GM12878 (cell line): ENCODE results near the gene FYTTD1. TPM values are rescaled to one million over a fixed set of nuclear protein-coding genes. Genes with fewer than 3 reads are reported as not detected.

Source experiments
- ATAC-seq: fragments of 200-7000 bp; cut with Tn5 transposase; 3 replicates; pipeline ENCODE4 v1.9.1; 2020; ENCODE audit warnings: mild to moderate bottlenecking, moderate library complexity
- BruUV-seq: library from RNA; stranded (reverse); fragments of 400-500 nt; replicated peaks from 2 replicates; lab custom pipeline; 2021; lab: Mats Ljungman, UMichigan
- CTCF ChIA-PET: fragments of 300-600 bp; sonication (Branson Sonifier 250); formaldehyde crosslinking; extraction: SDS; loops from one replicate; lab custom pipeline; 2021; ENCODE audit warnings: inconsistent platforms; lab: Yijun Ruan, JAX
- POLR2A ChIA-PET: fragments of 350-600 bp; formaldehyde crosslinking; extraction: SDS; loops from one replicate; lab custom pipeline; 2021; ENCODE audit warnings: inconsistent platforms; lab: Charles Lee
- RAD21 ChIA-PET: fragments of 300-600 bp; sonication (Branson Sonifier 250); formaldehyde crosslinking; loops from one replicate; lab custom pipeline; 2023; ENCODE audit warnings: antibody characterized with exemption; ENCODE audit not compliant: unreplicated experiment; lab: Charles Lee
- SMC1A ChIA-PET: fragments of 300-600 bp; sonication (Branson Sonifier 250); formaldehyde crosslinking; loops from one replicate; lab custom pipeline; 2023; ENCODE audit not compliant: unreplicated experiment, uncharacterized antibody; lab: Charles Lee
- DNase-seq: peaks from one replicate; pipeline ENCODE4 v3.0.0-alpha.2; 2011; ENCODE audit warnings: low read depth, low spot score
- FAIRE-seq: peaks from 3 replicates; lab custom pipeline; 2011; peaks lifted over from hg19 to GRCh38; lab: Jason Lieb, UNC
- H2AFZ ChIP-seq: 2 replicates; pipeline ENCODE4 v1.6.0; 2011; ENCODE audit warnings: low read depth, low read length, control low read depth; ENCODE audit not compliant: control insufficient read depth
- H3K27ac ChIP-seq: 2 replicates; pipeline ENCODE4 v1.5.1; 2011; ENCODE audit warnings: control low read depth; ENCODE audit not compliant: control insufficient read depth, insufficient read depth
- H3K27me3 ChIP-seq, 2 experiments: replicated peaks in 1 of 2; 2 replicates each; pipeline versions ENCODE4 v1.6.0 to v1.6.1; 2011; ENCODE audit warnings: low read length in 1 of 2; ENCODE audit not compliant: control insufficient read depth in 2 of 2, insufficient read depth in 2 of 2
- H3K36me3 ChIP-seq, 2 experiments: 2 replicates each; pipeline ENCODE4 v1.5.1; 2011; ENCODE audit warnings: low read length in 1 of 2; ENCODE audit not compliant: control insufficient read depth in 2 of 2, insufficient read depth in 2 of 2
- H3K4me1 ChIP-seq: 2 replicates; pipeline ENCODE4 v1.6.1; 2011; ENCODE audit warnings: mild to moderate bottlenecking, low read length, moderate library complexity, mixed read lengths; ENCODE audit not compliant: control insufficient read depth, insufficient read depth
- H3K4me2 ChIP-seq: 2 replicates; pipeline ENCODE4 v1.6.0; 2011; ENCODE audit warnings: control low read depth; ENCODE audit not compliant: control insufficient read depth, insufficient read depth
- H3K4me3 ChIP-seq: fragments of 200-600 bp; sonication (generic); 2 replicates; pipeline ENCODE4 v1.5.1; 2016
- H3K79me2 ChIP-seq: 2 replicates; pipeline ENCODE4 v1.6.0; 2011; ENCODE audit warnings: low read length; ENCODE audit not compliant: control insufficient read depth, insufficient read depth
- H3K9ac ChIP-seq: 2 replicates; pipeline ENCODE4 v1.8.0; 2011; ENCODE audit warnings: low read length, control low read depth, mixed read lengths; ENCODE audit not compliant: control insufficient read depth, insufficient read depth
- H3K9me3 ChIP-seq: replicated peaks from 3 replicates; pipeline ENCODE4 v1.5.1; 2011; ENCODE audit warnings: mild to moderate bottlenecking, low read length; ENCODE audit not compliant: control insufficient read depth, insufficient read depth
- H4K20me1 ChIP-seq: 2 replicates; pipeline ENCODE4 v1.6.0; 2011; ENCODE audit not compliant: control insufficient read depth, insufficient read depth
- CBX5 ChIP-seq: sonication (generic); IDR thresholded peaks from 2 replicates; pipeline ENCODE4 v1.6.1; 2016; ENCODE audit warnings: low read depth, moderate library complexity, mild to moderate bottlenecking, inconsistent platforms
- DPF2 ChIP-seq: fragments of 450-650 bp; IDR thresholded peaks from 2 replicates; pipeline ENCODE4 v1.6.1; 2017; ENCODE audit warnings: mild to moderate bottlenecking
- MEF2B ChIP-seq: fragments of 450-650 bp; IDR thresholded peaks from 2 replicates; pipeline ENCODE4 v1.6.1; 2018; ENCODE audit warnings: mild to moderate bottlenecking, moderate library complexity; ENCODE audit not compliant: partially characterized antibody, poor library complexity, severe bottlenecking
- PAX8 ChIP-seq: fragments of 450-650 bp; IDR thresholded peaks from 2 replicates; pipeline ENCODE4 v1.6.1; 2017; ENCODE audit warnings: mild to moderate bottlenecking, moderate library complexity
- RB1 ChIP-seq: fragments of 450-650 bp; formaldehyde crosslinking; IDR thresholded peaks from 2 replicates; pipeline ENCODE4 v1.6.1; 2017; ENCODE audit warnings: mild to moderate bottlenecking, borderline replicate concordance
- TCF3 ChIP-seq: IDR thresholded peaks from 2 replicates; pipeline ENCODE4 v1.6.1; 2012; ENCODE audit warnings: low read depth, mild to moderate bottlenecking, low read length, borderline replicate concordance; ENCODE audit not compliant: insufficient read depth
- YBX1 ChIP-seq: fragments of 450-650 bp; IDR thresholded peaks from 2 replicates; pipeline ENCODE4 v1.6.1; 2016; ENCODE audit warnings: antibody characterized with exemption
- ZNF274 ChIP-seq: IDR thresholded peaks from one replicate; pipeline ENCODE4 v1.8.0; 2011; ENCODE audit not compliant: insufficient read length, insufficient read depth
- WGBS: methylation state at CpG from one replicate; pipeline ENCODE4 v1.1.6; 2016; ENCODE audit warnings: low lambda C conversion rate; ENCODE audit not compliant: insufficient replicate concordance, insufficient coverage; ENCODE audit errors: missing lambda C conversion rate; 5-methylcytosine and 5-hydroxymethylcytosine counted together
- in situ Hi-C: fragments of 300-500 bp; cut with MboI; formaldehyde crosslinking; loops from 9 replicates; pipeline ENCODE4 v1.14.3; 2018; ENCODE audit warnings: mixed read lengths
- intact Hi-C: fragments of 100-400 bp; cut with micrococcal nuclease; formaldehyde crosslinking; loops from one replicate; pipeline ENCODE4 v1.14.2; 2022; ENCODE audit not compliant: unreplicated experiment
- polyA plus RNA-seq, 11 experiments: library from polyadenylated mRNA; depleted of rRNA in 4 of 11; unstranded in 6 of 11; stranded (reverse) in 5 of 11; fragments of >200 nt; fragmentation: Nextera tagmentation in 4 of 11; fragmentation: Illumina TruSeq in 1 of 11; extraction: Ambion mirVana in 4 of 11; extraction: Trizol in 1 of 11; gene quantifications; 1 replicate in 1 of 11; 2 replicates in 10 of 11; pipeline versions ENCODE4 v1.2.1 to v1.2.3, GENCODE V29; 2011 to 2016; ENCODE audit warnings: inconsistent platforms in 2 of 11, missing spikeins in 2 of 11, low read depth in 1 of 11
- total RNA-seq, 4 experiments: library from RNA; depleted of rRNA in 3 of 4; stranded (reverse); fragments of >200 nt in 3 of 4; fragmentation: Illumina TruSeq in 1 of 4; extraction: Trizol in 1 of 4; gene quantifications; 2 replicates each; pipeline versions ENCODE4 v1.2.1 to v1.2.3, GENCODE V29; 2013 to 2021
- TF ChIP-seq, protein P1 (sequence below): fragments of 150-350 bp; IDR thresholded peaks from 2 replicates; pipeline ENCODE4 v1.6.1; 2014; ENCODE audit warnings: mild to moderate bottlenecking, low read depth, low read length
- TF ChIP-seq, protein P2 (sequence below): IDR thresholded peaks from 2 replicates; pipeline ENCODE4 v1.6.1; 2012; ENCODE audit warnings: low read depth, low read length, improper control_type of control experiment
- TF ChIP-seq, protein P3 (sequence below): fragments of 450-650 bp; formaldehyde crosslinking; IDR thresholded peaks from 2 replicates; pipeline ENCODE4 v1.4.0; 2020; ENCODE audit warnings: mild to moderate bottlenecking, moderate library complexity
- TF ChIP-seq, protein P4 (sequence below): fragments of 450-650 bp; conservative IDR thresholded peaks from 2 replicates; pipeline ENCODE4 v1.6.1; 2017; ENCODE audit warnings: mild to moderate bottlenecking, moderate library complexity

FYTTD1 gene
- total and polyA plus RNA-seq, 10 of the 15 experiments (the other 5 are each of a cell fraction or from before 2014, with no cell fraction given): 25.5 to 101 (median 59.4) TPM

DNA sequence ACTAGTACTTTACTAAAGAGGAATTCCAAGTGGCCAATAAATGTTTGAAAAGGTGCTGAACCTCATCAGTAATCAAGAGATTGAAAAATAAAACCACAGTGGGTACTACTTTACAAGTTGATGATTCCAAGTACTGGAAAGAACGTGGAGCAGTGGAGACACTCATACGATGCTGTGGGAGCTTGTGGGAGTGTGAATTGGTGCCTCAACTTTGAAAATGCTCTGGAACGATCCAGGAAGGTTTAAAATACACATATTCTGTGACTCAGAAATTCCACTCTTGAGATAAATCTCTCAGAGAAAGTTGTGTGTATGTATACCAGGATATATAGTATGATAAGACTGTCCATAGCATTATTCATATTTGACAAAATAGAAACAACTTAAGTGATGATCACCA, 50.7 kb downstream of the FYTTD1 start:
- ChIA-PET CTCF (interaction anchor here (0.8 to 4.8 kb wide), 14 partner anchors 9 to 117 kb away, joined by 3 to 32 read pairs (median 5); partner anchors contain the start of gene LRCH3), POLR2A (interaction anchor here (1.1 to 1.3 kb wide), 2 partner anchors 9 to 88 kb away, joined by 3 to 4 read pairs; partner anchors contain the start of gene LRCH3), RAD21 (interaction anchor here (0.8 to 5.6 kb wide), 9 partner anchors 8 to 65 kb away, joined by 3 to 34 read pairs (median 6); partner anchors contain the start of gene LRCH3), SMC1A (interaction anchor here (1.2 to 5.5 kb wide), 12 partner anchors 10 to 100 kb away, joined by 4 to 30 read pairs (median 6); partner anchors contain the start of genes FYTTD1 and LRCH3)
- Histone ChIP-seq H3K4me1 (peaks cover 40% of the 10 kb centered on the region), H3K27me3 (no peaks in the 10 kb centered on the region), H3K9ac (no peak overlapping the region), H2AFZ (no peak overlapping the region), H3K4me3 (no peak overlapping the region), H4K20me1 (no peaks in the 10 kb centered on the region), H3K4me2 (no peak overlapping the region; the same call in 1 of the 2 replicates), H3K79me2 (peaks cover 87% of the 10 kb centered on the region), H3K36me3 (no peaks in the 10 kb centered on the region), H3K27ac (peak overlapping the region; percentile 41), H3K9me3 (no peaks in the 10 kb centered on the region)
- FAIRE-seq: no peak
- no peak for ATAC-seq
- 95% methylated on average over 3 of the region's 3 CpGs for WGBS
- intact Hi-C loops: no loop called here
- in situ Hi-C loops: no loop called here
- BruUV-seq: no TSS peak
- no peak for DNase-seq
- TF ChIP-seq TCF3: no peak
- no peak for TF ChIP-seq ZNF274
- TF ChIP-seq PAX8: no peak
- no peak for TF ChIP-seq CBX5
- TF ChIP-seq DPF2: no peak
- TF ChIP-seq YBX1: no peak
- TF ChIP-seq, protein P1, sequence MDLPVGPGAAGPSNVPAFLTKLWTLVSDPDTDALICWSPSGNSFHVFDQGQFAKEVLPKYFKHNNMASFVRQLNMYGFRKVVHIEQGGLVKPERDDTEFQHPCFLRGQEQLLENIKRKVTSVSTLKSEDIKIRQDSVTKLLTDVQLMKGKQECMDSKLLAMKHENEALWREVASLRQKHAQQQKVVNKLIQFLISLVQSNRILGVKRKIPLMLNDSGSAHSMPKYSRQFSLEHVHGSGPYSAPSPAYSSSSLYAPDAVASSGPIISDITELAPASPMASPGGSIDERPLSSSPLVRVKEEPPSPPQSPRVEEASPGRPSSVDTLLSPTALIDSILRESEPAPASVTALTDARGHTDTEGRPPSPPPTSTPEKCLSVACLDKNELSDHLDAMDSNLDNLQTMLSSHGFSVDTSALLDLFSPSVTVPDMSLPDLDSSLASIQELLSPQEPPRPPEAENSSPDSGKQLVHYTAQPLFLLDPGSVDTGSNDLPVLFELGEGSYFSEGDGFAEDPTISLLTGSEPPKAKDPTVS: no peak
- TF ChIP-seq, protein P2, sequence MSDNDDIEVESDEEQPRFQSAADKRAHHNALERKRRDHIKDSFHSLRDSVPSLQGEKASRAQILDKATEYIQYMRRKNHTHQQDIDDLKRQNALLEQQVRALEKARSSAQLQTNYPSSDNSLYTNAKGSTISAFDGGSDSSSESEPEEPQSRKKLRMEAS: no peak
- no peak for TF ChIP-seq MEF2B
- no peak for TF ChIP-seq RB1
- TF ChIP-seq, protein P3, sequence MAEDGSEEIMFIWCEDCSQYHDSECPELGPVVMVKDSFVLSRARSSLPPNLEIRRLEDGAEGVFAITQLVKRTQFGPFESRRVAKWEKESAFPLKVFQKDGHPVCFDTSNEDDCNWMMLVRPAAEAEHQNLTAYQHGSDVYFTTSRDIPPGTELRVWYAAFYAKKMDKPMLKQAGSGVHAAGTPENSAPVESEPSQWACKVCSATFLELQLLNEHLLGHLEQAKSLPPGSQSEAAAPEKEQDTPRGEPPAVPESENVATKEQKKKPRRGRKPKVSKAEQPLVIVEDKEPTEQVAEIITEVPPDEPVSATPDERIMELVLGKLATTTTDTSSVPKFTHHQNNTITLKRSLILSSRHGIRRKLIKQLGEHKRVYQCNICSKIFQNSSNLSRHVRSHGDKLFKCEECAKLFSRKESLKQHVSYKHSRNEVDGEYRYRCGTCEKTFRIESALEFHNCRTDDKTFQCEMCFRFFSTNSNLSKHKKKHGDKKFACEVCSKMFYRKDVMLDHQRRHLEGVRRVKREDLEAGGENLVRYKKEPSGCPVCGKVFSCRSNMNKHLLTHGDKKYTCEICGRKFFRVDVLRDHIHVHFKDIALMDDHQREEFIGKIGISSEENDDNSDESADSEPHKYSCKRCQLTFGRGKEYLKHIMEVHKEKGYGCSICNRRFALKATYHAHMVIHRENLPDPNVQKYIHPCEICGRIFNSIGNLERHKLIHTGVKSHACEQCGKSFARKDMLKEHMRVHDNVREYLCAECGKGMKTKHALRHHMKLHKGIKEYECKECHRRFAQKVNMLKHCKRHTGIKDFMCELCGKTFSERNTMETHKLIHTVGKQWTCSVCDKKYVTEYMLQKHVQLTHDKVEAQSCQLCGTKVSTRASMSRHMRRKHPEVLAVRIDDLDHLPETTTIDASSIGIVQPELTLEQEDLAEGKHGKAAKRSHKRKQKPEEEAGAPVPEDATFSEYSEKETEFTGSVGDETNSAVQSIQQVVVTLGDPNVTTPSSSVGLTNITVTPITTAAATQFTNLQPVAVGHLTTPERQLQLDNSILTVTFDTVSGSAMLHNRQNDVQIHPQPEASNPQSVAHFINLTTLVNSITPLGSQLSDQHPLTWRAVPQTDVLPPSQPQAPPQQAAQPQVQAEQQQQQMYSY (CRISPR knock-in tag): no peak
- TF ChIP-seq, protein P4, sequence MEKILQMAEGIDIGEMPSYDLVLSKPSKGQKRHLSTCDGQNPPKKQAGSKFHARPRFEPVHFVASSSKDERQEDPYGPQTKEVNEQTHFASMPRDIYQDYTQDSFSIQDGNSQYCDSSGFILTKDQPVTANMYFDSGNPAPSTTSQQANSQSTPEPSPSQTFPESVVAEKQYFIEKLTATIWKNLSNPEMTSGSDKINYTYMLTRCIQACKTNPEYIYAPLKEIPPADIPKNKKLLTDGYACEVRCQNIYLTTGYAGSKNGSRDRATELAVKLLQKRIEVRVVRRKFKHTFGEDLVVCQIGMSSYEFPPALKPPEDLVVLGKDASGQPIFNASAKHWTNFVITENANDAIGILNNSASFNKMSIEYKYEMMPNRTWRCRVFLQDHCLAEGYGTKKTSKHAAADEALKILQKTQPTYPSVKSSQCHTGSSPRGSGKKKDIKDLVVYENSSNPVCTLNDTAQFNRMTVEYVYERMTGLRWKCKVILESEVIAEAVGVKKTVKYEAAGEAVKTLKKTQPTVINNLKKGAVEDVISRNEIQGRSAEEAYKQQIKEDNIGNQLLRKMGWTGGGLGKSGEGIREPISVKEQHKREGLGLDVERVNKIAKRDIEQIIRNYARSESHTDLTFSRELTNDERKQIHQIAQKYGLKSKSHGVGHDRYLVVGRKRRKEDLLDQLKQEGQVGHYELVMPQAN: no peak
